H1 (cell line): ENCODE measurements around the gene ERMARD. TPM values are rescaled to one million over a fixed set of nuclear protein-coding genes. Genes with fewer than 3 reads are reported as not detected.

ENCODE experiments used
- CTCF ChIA-PET: fragments of 300-600 bp; sonication (Branson Sonifier 250); formaldehyde crosslinking; loops from one replicate; lab custom pipeline; 2021; ENCODE audit not compliant: partially characterized antibody; lab: Charles Lee
- POLR2A ChIA-PET: fragments of 300-600 bp; sonication (Branson Sonifier 250); formaldehyde crosslinking; loops from one replicate; lab custom pipeline; 2021; ENCODE audit warnings: inconsistent platforms; ENCODE audit not compliant: partially characterized antibody; lab: Charles Lee
- DNase-seq, 2 experiments: peaks; one replicate each; pipeline versions ENCODE4 v3.0.0 to v3.0.0-alpha.2; 2010 to 2022; ENCODE audit warnings: low spot score in 2 of 2, low read depth in 1 of 2, mixed read lengths in 1 of 2
- FAIRE-seq: peaks from 2 replicates; lab custom pipeline; 2011; peaks lifted over from hg19 to GRCh38; lab: Jason Lieb, UNC
- H2AFZ ChIP-seq: 2 replicates; pipeline ENCODE4 v1.8.1; 2012; ENCODE audit warnings: low read length, inconsistent platforms
- H2AK5ac ChIP-seq: 2 replicates; pipeline ENCODE4 v1.6.1; 2013; ENCODE audit warnings: low read depth, low read length
- H2BK120ac ChIP-seq: replicated peaks from 2 replicates; pipeline ENCODE3; 2013; ENCODE audit warnings: low read depth, low read length, inconsistent platforms
- H2BK12ac ChIP-seq: 2 replicates; pipeline ENCODE4 v1.6.1; 2013; ENCODE audit warnings: low read depth, low read length
- H2BK15ac ChIP-seq: 2 replicates; pipeline ENCODE4 v1.6.1; 2013; ENCODE audit warnings: low read length
- H2BK20ac ChIP-seq: 2 replicates; pipeline ENCODE4 v1.6.1; 2013; ENCODE audit warnings: low read length
- H2BK5ac ChIP-seq: 2 replicates; pipeline ENCODE4 v1.6.1; 2013; ENCODE audit warnings: low read depth, low read length
- H3K14ac ChIP-seq: 2 replicates; pipeline ENCODE4 v1.6.1; 2013; ENCODE audit warnings: inconsistent platforms; ENCODE audit not compliant: insufficient read length
- H3K18ac ChIP-seq: 2 replicates; pipeline ENCODE4 v1.6.1; 2013; ENCODE audit warnings: low read length; ENCODE audit errors: extremely low read depth
- H3K23ac ChIP-seq: 2 replicates; pipeline ENCODE4 v1.6.1; 2013; ENCODE audit warnings: inconsistent platforms; ENCODE audit not compliant: insufficient read length
- H3K23me2 ChIP-seq: 2 replicates; pipeline ENCODE4 v1.6.1; 2013; ENCODE audit warnings: low read depth, low read length
- H3K27ac ChIP-seq: 2 replicates; pipeline ENCODE4 v1.6.1; 2011; ENCODE audit warnings: low read depth, low read length, inconsistent platforms
- H3K27me3 ChIP-seq, 4 experiments: replicated peaks in 1 of 4; 1 replicate in 1 of 4; 2 replicates in 3 of 4; pipeline versions ENCODE4 v1.6.1 to v1.8.1; 2011 to 2013; ENCODE audit warnings: low read length in 3 of 4, mild to moderate bottlenecking in 3 of 4, inconsistent platforms in 2 of 4, mixed read lengths in 2 of 4, moderate library complexity in 1 of 4; ENCODE audit not compliant: control insufficient read depth in 3 of 4, insufficient read depth in 3 of 4; ENCODE audit errors: extremely low read depth in 1 of 4
- H3K36me3 ChIP-seq, 4 experiments: 2 replicates each; pipeline versions ENCODE4 v1.6.1 to v1.8.1; 2011 to 2013; ENCODE audit warnings: mild to moderate bottlenecking in 4 of 4, low read length in 3 of 4, moderate library complexity in 2 of 4, control low read depth in 1 of 4, inconsistent platforms in 1 of 4; ENCODE audit not compliant: insufficient read depth in 4 of 4, control insufficient read depth in 2 of 4
- H3K4ac ChIP-seq: replicated peaks from 2 replicates; pipeline ENCODE3; 2013; ENCODE audit warnings: low read length, low read depth, mixed read lengths, inconsistent platforms; ENCODE audit not compliant: insufficient read length
- H3K4me1 ChIP-seq, 4 experiments: replicated peaks in 1 of 4; 1 replicate in 1 of 4; 2 replicates in 3 of 4; pipeline versions ENCODE4 v1.6.1 to v1.8.1; 2011 to 2013; ENCODE audit warnings: low read length in 3 of 4, inconsistent platforms in 2 of 4, mixed read lengths in 1 of 4; ENCODE audit not compliant: insufficient read depth in 4 of 4, control insufficient read depth in 3 of 4
- H3K4me2 ChIP-seq, 2 experiments: 2 replicates each; pipeline versions ENCODE4 v1.6.1 to v1.8.1; 2011 to 2013; ENCODE audit warnings: low read depth in 2 of 2, low read length in 2 of 2, control low read depth in 1 of 2, inconsistent platforms in 1 of 2, mild to moderate bottlenecking in 1 of 2; ENCODE audit not compliant: insufficient read depth in 1 of 2
- H3K4me3 ChIP-seq, 4 experiments: fragments of 200-600, 300-600 bp in 1 of 4; sonication (generic), shearing (Covaris generic), sonication (Bioruptor Twin) in 1 of 4; 2 replicates each; pipeline versions ENCODE4 v1.5.1 to v1.8.1; 2011 to 2016; ENCODE audit warnings: low read length in 4 of 4, low read depth in 3 of 4, control low read depth in 2 of 4, inconsistent platforms in 2 of 4, mild to moderate bottlenecking in 2 of 4, mixed read lengths in 1 of 4, moderate library complexity in 1 of 4; ENCODE audit not compliant: insufficient read depth in 2 of 4; ENCODE audit errors: extremely low read depth in 1 of 4
- H3K56ac ChIP-seq: replicated peaks from 2 replicates; pipeline ENCODE3; 2013; ENCODE audit warnings: low read depth, mild to moderate bottlenecking, mixed read lengths, low read length, inconsistent platforms; ENCODE audit not compliant: insufficient read length
- H3K79me1 ChIP-seq: 2 replicates; pipeline ENCODE4 v1.6.1; 2013; ENCODE audit warnings: low read depth, low read length, control low read depth
- H3K79me2 ChIP-seq, 2 experiments: 2 replicates each; pipeline versions ENCODE4 v1.6.1 to v1.8.1; 2012 to 2013; ENCODE audit warnings: low read length in 2 of 2, mild to moderate bottlenecking in 2 of 2, inconsistent platforms in 1 of 2; ENCODE audit not compliant: insufficient read depth in 2 of 2, control insufficient read depth in 1 of 2
- H3K9ac ChIP-seq, 4 experiments: replicated peaks in 1 of 4; 1 replicate in 1 of 4; 2 replicates in 3 of 4; pipeline versions ENCODE4 v1.6.1 to v1.8.1; 2011 to 2013; ENCODE audit warnings: low read depth in 3 of 4, low read length in 3 of 4, control low read depth in 2 of 4, mild to moderate bottlenecking in 2 of 4, moderate library complexity in 2 of 4, inconsistent platforms in 1 of 4; ENCODE audit errors: extremely low read depth in 1 of 4
- H3K9me3 ChIP-seq, 2 experiments: 2 replicates each; pipeline versions ENCODE4 v1.6.1 to v1.8.1; 2012 to 2013; ENCODE audit warnings: mild to moderate bottlenecking in 2 of 2, moderate library complexity in 2 of 2, control low read depth in 1 of 2, inconsistent platforms in 1 of 2, low read depth in 1 of 2, low read length in 1 of 2, mixed read lengths in 1 of 2; ENCODE audit not compliant: insufficient read depth in 2 of 2
- H4K20me1 ChIP-seq, 2 experiments: replicated peaks in 1 of 2; 2 replicates each; pipeline versions ENCODE3 to v1.8.1; 2011 to 2013; ENCODE audit warnings: inconsistent platforms in 2 of 2, low read length in 2 of 2, mild to moderate bottlenecking in 1 of 2; ENCODE audit not compliant: insufficient read depth in 2 of 2, control insufficient read depth in 1 of 2
- H4K5ac ChIP-seq: 2 replicates; pipeline ENCODE4 v1.6.1; 2013; ENCODE audit warnings: low read length, low read depth, mixed read lengths, inconsistent platforms; ENCODE audit not compliant: insufficient read length
- H4K8ac ChIP-seq: 2 replicates; pipeline ENCODE4 v1.8.0; 2013; ENCODE audit warnings: mild to moderate bottlenecking, moderate library complexity, low read length, inconsistent platforms; ENCODE audit not compliant: insufficient read depth; ENCODE audit errors: extremely low read depth
- H4K91ac ChIP-seq: replicated peaks from 2 replicates; pipeline ENCODE3; 2013; ENCODE audit warnings: low read length, mixed read lengths, inconsistent platforms; ENCODE audit not compliant: insufficient read length
- CTCF ChIP-seq, 3 experiments: IDR thresholded peaks; 1 replicate in 2 of 3; 2 replicates in 1 of 3; pipeline versions ENCODE4 v1.5.1 to v1.6.1; 2011; ENCODE audit warnings: low read length in 3 of 3, mild to moderate bottlenecking in 3 of 3, inconsistent platforms in 2 of 3, low read depth in 1 of 3, moderate library complexity in 1 of 3; ENCODE audit not compliant: insufficient read depth in 1 of 3; ENCODE audit errors: control extremely low read depth in 1 of 3
- KDM1A ChIP-seq: fragments of 200-600, 300-600 bp; sonication (generic); IDR thresholded peaks from 2 replicates; pipeline ENCODE4 v1.7.1; 2016; ENCODE audit warnings: mild to moderate bottlenecking, low read length, borderline replicate concordance
- RFX5 ChIP-seq: IDR thresholded peaks from 2 replicates; pipeline ENCODE4 v1.6.1; 2011; ENCODE audit warnings: low read depth, low read length, improper control_type of control experiment, borderline replicate concordance
- SP1 ChIP-seq: IDR thresholded peaks from 2 replicates; pipeline ENCODE4 v1.6.1; 2011; ENCODE audit warnings: low read depth, low read length
- TAF7 ChIP-seq: optimal IDR thresholded peaks from 2 replicates; pipeline ENCODE3; 2011; ENCODE audit warnings: low read depth, mild to moderate bottlenecking, inconsistent platforms, low read length, moderate library complexity, borderline replicate concordance
- WGBS, 2 experiments: shearing (Covaris generic) in 1 of 2; methylation state at CpG; one replicate each; pipeline versions ENCODE4 v1.1.6 to v1.1.7; 2013 to 2015; ENCODE audit warnings: low lambda C conversion rate in 2 of 2, mixed read lengths in 2 of 2, inconsistent platforms in 1 of 2, low coverage in 1 of 2, missing lambda C conversion rate in 1 of 2; ENCODE audit not compliant: insufficient replicate concordance in 2 of 2, insufficient coverage in 1 of 2, insufficient read length in 1 of 2; ENCODE audit errors: extremely low coverage in 1 of 2, missing lambda C conversion rate in 1 of 2; 5-methylcytosine and 5-hydroxymethylcytosine counted together
- long read RNA-seq, 2 experiments: library from RNA in 1 of 2; library from capped mRNA in 1 of 2; stranded (forward); transcript quantifications; one replicate each; pipeline ENCODE4 v2.0.0, GENCODE V29; 2021; ENCODE audit warnings: inconsistent platforms in 1 of 2
- polyA minus RNA-seq, 3 experiments: library from RNA; depleted of rRNA, polyadenylated mRNA; stranded (reverse); fragments of >200 nt; gene quantifications; 1 replicate in 2 of 3; 2 replicates in 1 of 3; pipeline ENCODE4 v1.2.3, GENCODE V29; 2011
- polyA plus RNA-seq, 7 experiments: library from polyadenylated mRNA; depleted of rRNA in 3 of 7; stranded (reverse) in 5 of 7; unstranded in 2 of 7; fragments of >200 nt in 5 of 7; fragments of 200-250 nt in 2 of 7; gene quantifications; 1 replicate in 5 of 7; 2 replicates in 1 of 7; 4 replicates in 1 of 7; pipeline versions ENCODE4 v1.2.1 to v1.2.3, GENCODE V29; 2011 to 2013; ENCODE audit warnings: missing spikeins in 2 of 7, mixed read lengths in 2 of 7
- total RNA-seq: library from RNA; stranded (reverse); fragmentation: NEBNext Ultra II Directional; extraction: Animal tissue kit (Norgen Biotek cat#: 25700); gene quantifications from 2 replicates; pipeline ENCODE4 v1.2.1, GENCODE V29; 2021

ERMARD gene
- 11.2 and 12.2 TPM in 2 replicates for total RNA-seq
- 25.6 and 27.3 TPM in 2 replicates for polyA plus RNA-seq (2011; rRNA removed)
- 29.5 TPM for polyA plus RNA-seq (2011; cell fraction: cytosol; rRNA removed)
- 41.8 TPM for polyA plus RNA-seq (2011; cell fraction: nucleus; rRNA removed)
- 13.9 to 19.1 TPM (median 15.5 TPM) in 4 replicates for polyA plus RNA-seq (2012, experiment 1 of 2)
- polyA plus RNA-seq (2012, experiment 2 of 2) = 4.3 TPM
- 10.4 TPM for polyA plus RNA-seq (2013, experiment 1 of 2)
- 10.1 TPM for polyA plus RNA-seq (2013, experiment 2 of 2)
- polyA minus RNA-seq (2011; rRNA and poly(A)+ RNA removed) = 12.0 and 13.1 TPM in 2 replicates
- 5.2 TPM for polyA minus RNA-seq (2011; cell fraction: cytosol; rRNA and poly(A)+ RNA removed)
- 14.8 TPM for polyA minus RNA-seq (2011; cell fraction: nucleus; rRNA and poly(A)+ RNA removed)
- long read RNA-seq, experiment 1, partial matches to known transcripts = 4 of 8 reads
- long read RNA-seq, experiment 1, other reads (novel, unspliced or antisense) = 4 of 8 reads
- long read RNA-seq, experiment 2, partial matches to known transcripts = 3 of 9 reads
- long read RNA-seq, experiment 2, other reads (novel, unspliced or antisense) = 1 of 9 reads

- Histone ChIP-seq H3K14ac (no peak within 1 kb of the TSS), H2BK120ac (peak within 1 kb of the TSS; percentile 73), H4K5ac (peak within 1 kb of the TSS; percentile 75), H2BK5ac (peak within 1 kb of the TSS; percentile 90), H4K8ac (peak within 1 kb of the TSS; percentile 99; the same call in 1 of the 2 replicates), H2AK5ac (no peak within 1 kb of the TSS), H3K9me3 (no peaks in the 10 kb centered on the region), H3K4ac (peak within 1 kb of the TSS; percentile 44), H3K9ac (peak within 1 kb of the TSS; percentile 87 to 96 (median 94)), H3K4me3 (peak within 1 kb of the TSS; percentile 58 to 94 (median 91)), H3K18ac (peak within 1 kb of the TSS; percentile 91), H3K4me2 (peak within 1 kb of the TSS; percentile 84 to 97), H3K27me3 (no peaks in the 10 kb centered on the region), H4K91ac (peak within 1 kb of the TSS; percentile 63), H2BK20ac (no peak within 1 kb of the TSS), H3K56ac (peak within 1 kb of the TSS; percentile 91), H2BK12ac (peak within 1 kb of the TSS; percentile 55; the same call in 1 of the 2 replicates), H3K79me2 (peaks cover 0 to 13% of the 10 kb centered on the region in 2 experiments; a peak in 2 of 4 replicates), H3K23me2 (peaks cover 9% of the 10 kb centered on the region), H3K23ac (no peak within 1 kb of the TSS), H2AFZ (peak within 1 kb of the TSS; percentile 84; the same call in 1 of the 2 replicates), H3K36me3 (no peaks in the 10 kb centered on the region; a peak in 1 of 8 replicates), H2BK15ac (no peak within 1 kb of the TSS), H3K27ac (peak within 1 kb of the TSS; percentile 97), H4K20me1 (no peaks in the 10 kb centered on the region), H3K79me1 (no peaks in the 10 kb centered on the region), H3K4me1 (peaks cover 0 to 12% (median 6%) of the 10 kb centered on the region in 4 experiments; a peak in 5 of 7 replicates)
- 1% methylated on average over 66 of the region's 90 CpGs; no CpG with 5 or more reads in 1 of the 2 experiments for WGBS, 2 experiments
- FAIRE-seq (no peak), DNase-seq (peak; percentile 77 to 97)
- ChIA-PET POLR2A (interaction anchor here (0.6 to 4.2 kb wide), 18 partner anchors 9 to 814 kb away, joined by 3 to 35 read pairs (median 5); partner anchors contain the start of genes C6orf120, PHF10, PSMB1 and TBP), CTCF (interaction anchor here (0.5 to 3.5 kb wide), 4 partner anchors 11 to 54 kb away, joined by 3 to 14 read pairs (median 6); no protein-coding TSS in a partner anchor)
- TF ChIP-seq SP1 (no peak), RFX5 (peak; percentile 31; the same call in 1 of the 2 replicates), KDM1A (no peak), TAF7 (peak; percentile 84), CTCF (IDR thresholded peaks at IDR 0.05; ENCODE audit: control extremely low read depth in 1 of 3, insufficient read depth in 1 of 3, low read depth in 1 of 3, low read length in 3 of 3) (peak; percentile 1 to 6 (median 3); a peak in 2 of 4 replicates)
Observed at GRCh38 chr6:169751242-169752073, at the start of gene ERMARD, which contains the start of gene DYNLT2. Gene ERMARD, plus strand, starts transcription at chr6:169751622. Its CDS starts 36 bp downstream, at chr6:169751658. Gene DYNLT2, minus strand, starts transcription at chr6:169751572. Its CDS starts 114 bp downstream, at chr6:169751458.
